GM23248 (cell line): Measurements from ENCODE around the gene UGP2. TPM values are rescaled to one million over a fixed set of nuclear protein-coding genes. Genes with fewer than 3 reads are reported as not detected.

Source experiments
- DNase-seq: peaks from one replicate; pipeline ENCODE4 v3.0.0-alpha.2; 2015
- H2AFZ ChIP-seq: fragments of 200-600 bp; sonication (generic); 2 replicates; pipeline ENCODE4 v1.6.1; 2016; ENCODE audit warnings: antibody characterized with exemption
- H3F3A ChIP-seq: fragments of 200-600 bp; sonication (generic); 2 replicates; pipeline ENCODE4 v1.6.1; 2016; ENCODE audit warnings: mild to moderate bottlenecking, antibody characterized with exemption, mixed run types; ENCODE audit not compliant: insufficient read depth
- H3K27ac ChIP-seq: fragments of 200-600 bp; sonication (generic); 2 replicates; pipeline ENCODE4 v1.5.1; 2016; ENCODE audit warnings: mild to moderate bottlenecking
- H3K27me3 ChIP-seq: fragments of 200-600 bp; sonication (generic); replicated peaks from 2 replicates; pipeline ENCODE4 v1.6.1; 2016; ENCODE audit warnings: mild to moderate bottlenecking; ENCODE audit not compliant: insufficient read depth
- H3K36me3 ChIP-seq: fragments of 200-600 bp; sonication (generic); 2 replicates; pipeline ENCODE4 v1.6.1; 2016; ENCODE audit warnings: low read depth, mild to moderate bottlenecking
- H3K4me1 ChIP-seq: fragments of 200-600 bp; sonication (generic); 2 replicates; pipeline ENCODE4 v1.6.1; 2016; ENCODE audit warnings: mild to moderate bottlenecking; ENCODE audit not compliant: insufficient read depth
- H3K4me2 ChIP-seq: fragments of 200-600 bp; sonication (generic); one replicate; pipeline ENCODE4 v1.6.1; 2016; ENCODE audit warnings: mild to moderate bottlenecking; ENCODE audit not compliant: unreplicated experiment
- H3K4me3 ChIP-seq: fragments of 200-600 bp; sonication (generic); 2 replicates; pipeline ENCODE4 v1.5.1; 2016; ENCODE audit warnings: mild to moderate bottlenecking
- H3K79me2 ChIP-seq: fragments of 200-600 bp; sonication (generic); 2 replicates; pipeline ENCODE4 v1.6.1; 2016; ENCODE audit warnings: mild to moderate bottlenecking; ENCODE audit not compliant: insufficient read depth
- H3K9ac ChIP-seq: fragments of 200-600 bp; sonication (generic); 2 replicates; pipeline ENCODE4 v1.6.1; 2016; ENCODE audit warnings: mild to moderate bottlenecking
- H3K9me2 ChIP-seq: fragments of 200-600 bp; sonication (generic); 2 replicates; pipeline ENCODE4 v1.6.1; 2016; ENCODE audit warnings: mixed run types, mild to moderate bottlenecking, moderate library complexity; ENCODE audit not compliant: insufficient read depth
- H3K9me3 ChIP-seq: fragments of 200-600 bp; sonication (generic); one replicate; pipeline ENCODE4 v1.6.1; 2017; ENCODE audit warnings: low read depth
- H4K20me1 ChIP-seq: fragments of 200-600 bp; sonication (generic); 2 replicates; pipeline ENCODE4 v1.6.0; 2016; ENCODE audit not compliant: insufficient read depth
- EZH2 ChIP-seq: fragments of 200-600 bp; sonication (generic); IDR thresholded peaks from 2 replicates; pipeline ENCODE4 v1.6.1; 2018; ENCODE audit warnings: antibody characterized with exemption, mild to moderate bottlenecking; ENCODE audit not compliant: insufficient read depth, poor library complexity, severe bottlenecking
- EZH2phosphoT487 ChIP-seq: fragments of 200-600 bp; sonication (generic); IDR thresholded peaks from 2 replicates; pipeline ENCODE4 v1.6.1; 2018; ENCODE audit warnings: antibody characterized with exemption, moderate library complexity, mild to moderate bottlenecking, low read depth; ENCODE audit not compliant: insufficient read depth
- WGBS, 2 experiments: methylation state at CpG; one replicate each; pipeline ENCODE4 v1.1.6; 2015 to 2017; ENCODE audit warnings: low lambda C conversion rate in 2 of 2, low coverage in 1 of 2; ENCODE audit errors: missing lambda C conversion rate in 2 of 2; 5-methylcytosine and 5-hydroxymethylcytosine counted together
- in situ Hi-C: fragments of 300-500 bp; cut with MboI; formaldehyde crosslinking; loops from 2 replicates; pipeline ENCODE4 v1.15.0; 2020
- polyA plus RNA-seq: library from polyadenylated mRNA; unstranded; fragments of >200 nt; fragmentation: Nextera tagmentation; extraction: Ambion mirVana; gene quantifications from 2 replicates; pipeline ENCODE4 v1.2.1, GENCODE V29; 2016
- total RNA-seq: library from RNA; depleted of rRNA; stranded (reverse); fragments of >200 nt; shearing (Covaris generic); gene quantifications from 2 replicates; pipeline ENCODE4 v1.2.3, GENCODE V29; 2014

The UGP2 gene
- total and polyA plus RNA-seq, 2 experiments from 2014 or later, result 168 to 180 TPM

- Histone ChIP-seq H3K4me3 (no peak overlapping the region), H3K27me3 (no peaks in the 10 kb centered on the region), H3K36me3 (peaks cover 16% of the 10 kb centered on the region; the same call in 1 of the 2 replicates), H3K4me1 (peaks cover 42% of the 10 kb centered on the region), H2AFZ (no peak overlapping the region), H4K20me1 (no peaks in the 10 kb centered on the region), H3F3A (peaks cover 67% of the 10 kb centered on the region), H3K4me2 (peak overlapping the region; percentile 72), H3K9ac (no peak overlapping the region), H3K27ac (peak overlapping the region; percentile 82), H3K9me2 (no peaks in the 10 kb centered on the region), H3K9me3 (no peaks in the 10 kb centered on the region), H3K79me2 (peaks cover 84% of the 10 kb centered on the region)
- 85 to 89% methylated on average over 5 of the region's 5 CpGs for WGBS, 2 experiments
- TF ChIP-seq EZH2 (no peak), EZH2phosphoT487 (no peak)
- in situ Hi-C loops, result no loop called here
- DNase-seq, result peak; percentile 13
Measured at GRCh38 chr2:63874204-63875130, 32.8 kb downstream of the UGP2 start.

DNA sequence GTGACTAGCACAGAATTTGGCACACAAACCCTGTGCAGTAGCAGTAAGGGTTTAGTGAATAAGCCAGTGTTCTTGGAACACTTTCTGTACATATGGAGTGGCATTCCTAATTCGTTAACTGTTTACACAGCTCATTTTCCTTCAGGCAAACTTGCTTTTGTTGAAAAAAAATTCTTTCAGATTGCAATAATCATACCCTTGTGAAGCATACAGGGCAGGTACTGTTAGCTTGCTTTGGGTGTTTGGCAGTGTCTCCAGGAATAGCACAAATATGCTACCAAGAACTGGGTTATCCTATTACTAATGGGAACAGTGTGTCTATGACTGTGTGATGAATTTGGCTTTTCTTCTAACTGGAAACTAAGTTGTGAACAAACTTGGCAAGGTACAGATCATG, 33.4 kb downstream of the UGP2 start:
- Histone ChIP-seq H4K20me1 (no peaks in the 10 kb centered on the region), H3K27ac (peak overlapping the region; percentile 82), H3K9me3 (no peaks in the 10 kb centered on the region), H3K4me1 (peaks cover 42% of the 10 kb centered on the region), H3K9me2 (no peaks in the 10 kb centered on the region), H3K4me3 (no peak overlapping the region), H3K79me2 (peaks cover 83% of the 10 kb centered on the region), H3K36me3 (peaks cover 16% of the 10 kb centered on the region; the same call in 1 of the 2 replicates), H3K9ac (no peak overlapping the region; the same call in 1 of the 2 replicates), H3K27me3 (no peaks in the 10 kb centered on the region), H3K4me2 (peak overlapping the region; percentile 72), H3F3A (peaks cover 63% of the 10 kb centered on the region), H2AFZ (no peak overlapping the region)
- DNase-seq, result peak; percentile 72
- in situ Hi-C loops, result no loop called here
- WGBS, 2 experiments, result 5 to 6% methylated on average over 1 of the region's 1 CpG
- TF ChIP-seq EZH2phosphoT487 (no peak), EZH2 (no peak)

DNA sequence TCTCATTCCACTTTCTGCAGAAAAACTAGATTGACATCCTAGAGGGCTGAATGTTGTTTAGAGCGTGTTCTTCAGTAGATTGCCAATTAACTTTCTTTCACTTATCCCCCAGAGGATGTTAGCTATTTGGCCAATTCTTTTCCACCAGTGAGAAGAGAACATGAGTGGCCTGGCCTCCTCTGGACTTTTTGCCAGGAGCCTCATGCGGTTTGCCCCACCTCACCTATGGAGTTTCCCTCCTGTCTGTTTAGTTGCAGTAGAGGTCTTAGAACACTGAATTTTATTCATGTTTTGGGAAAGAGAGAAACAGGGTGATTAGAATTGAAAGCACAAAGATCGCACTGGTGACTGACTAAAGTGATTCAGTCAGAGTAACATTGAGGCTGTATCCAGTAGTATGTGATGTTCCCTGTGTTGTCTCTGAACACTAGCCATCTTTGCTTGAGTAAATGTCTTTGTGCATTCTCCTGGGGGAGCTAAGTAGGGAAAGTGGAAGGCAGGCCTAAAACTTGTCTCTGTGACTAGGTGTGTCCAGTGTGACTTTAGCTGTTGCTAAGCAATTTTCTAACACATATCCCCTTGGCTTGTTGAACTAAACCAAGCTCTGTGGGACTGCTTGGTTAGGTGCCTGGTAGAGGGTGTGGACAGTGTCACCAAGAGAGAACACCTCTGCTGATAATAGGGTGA, 34.0 kb downstream of the UGP2 start:
- H3K79me2 ChIP-seq, result peaks cover 83% of the 10 kb centered on the region
- TF ChIP-seq EZH2phosphoT487 (no peak), EZH2 (no peak)
- peak overlapping the region; percentile 55 for H3K9ac ChIP-seq
- in situ Hi-C loops, result no loop called here
- no peak overlapping the region for H3K4me3 ChIP-seq
- H3K9me3 ChIP-seq, result no peaks in the 10 kb centered on the region
- DNase-seq, result peak; percentile 46
- WGBS, 2 experiments, result 33 to 41% methylated on average over 3 of the region's 3 CpGs
- no peaks in the 10 kb centered on the region for H4K20me1 ChIP-seq
- H3K9me2 ChIP-seq, result no peaks in the 10 kb centered on the region
- peak overlapping the region; percentile 82 for H3K27ac ChIP-seq
- H3K4me2 ChIP-seq, result peak overlapping the region; percentile 72
- no peak overlapping the region for H2AFZ ChIP-seq
- peaks cover 37% of the 10 kb centered on the region for H3K4me1 ChIP-seq
- H3K27me3 ChIP-seq, result no peaks in the 10 kb centered on the region
- H3F3A ChIP-seq, result peaks cover 58% of the 10 kb centered on the region
- H3K36me3 ChIP-seq, result peaks cover 16% of the 10 kb centered on the region; the same call in 1 of the 2 replicates

DNA sequence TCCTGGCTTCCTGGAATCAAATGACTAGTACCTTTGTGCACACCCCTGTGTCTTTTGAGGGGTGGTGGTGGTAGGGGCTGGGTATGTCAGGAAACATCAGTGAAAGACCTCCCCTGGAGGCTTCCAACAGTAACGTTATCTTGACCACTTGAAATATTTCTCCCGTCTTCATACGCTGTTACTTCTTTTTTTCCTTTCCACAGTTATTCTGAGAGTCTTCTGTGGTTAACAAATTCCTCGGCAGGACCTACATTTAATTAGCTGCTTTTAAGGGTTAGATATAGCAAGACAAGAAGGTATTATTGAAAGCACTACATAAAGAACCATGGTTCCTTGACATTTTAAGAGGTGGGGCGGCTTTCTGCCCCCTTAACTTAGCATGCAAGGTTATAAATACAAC, 34.6 kb downstream of the UGP2 start:
- Histone ChIP-seq H3K9me2 (no peaks in the 10 kb centered on the region), H3K4me3 (no peak overlapping the region), H3K4me1 (peaks cover 31% of the 10 kb centered on the region), H3K27me3 (no peaks in the 10 kb centered on the region), H3K27ac (peak overlapping the region; percentile 82), H2AFZ (no peak overlapping the region), H3K4me2 (peak overlapping the region; percentile 72), H3K9ac (peak overlapping the region; percentile 55; the same call in 1 of the 2 replicates), H4K20me1 (no peaks in the 10 kb centered on the region), H3K36me3 (peaks cover 16% of the 10 kb centered on the region; the same call in 1 of the 2 replicates), H3K9me3 (no peaks in the 10 kb centered on the region), H3K79me2 (peaks cover 86% of the 10 kb centered on the region), H3F3A (peaks cover 56% of the 10 kb centered on the region)
- in situ Hi-C loops, result no loop called here
- TF ChIP-seq EZH2 (no peak), EZH2phosphoT487 (no peak)
- no peak for DNase-seq
- 95 to 96% methylated on average over 5 of the region's 5 CpGs for WGBS, 2 experiments
